HEK293 (cell line): ENCODE data around the gene ILKAP.

Experiments
- CTCF ChIA-PET: fragments of 350-600 bp; formaldehyde crosslinking; extraction: SDS; loops from one replicate; lab custom pipeline; 2021; ENCODE audit warnings: antibody characterized with exemption; lab: Yijun Ruan, JAX
- POLR2A ChIA-PET: fragments of 300-600 bp; formaldehyde crosslinking; extraction: SDS; loops from one replicate; lab custom pipeline; 2020; ENCODE audit warnings: antibody characterized with exemption, inconsistent platforms; lab: Yijun Ruan, JAX
- H3K27ac ChIP-seq: fragments of 200-500 bp; sonication (Bioruptor generic); 2 replicates; pipeline ENCODE4 v1.5.1; 2014; ENCODE audit warnings: low read depth, low read length, control low read depth, inconsistent platforms; ENCODE audit errors: extremely low read depth
- H3K36me3 ChIP-seq, 2 experiments: fragments of 200-500 bp in 1 of 2; sonication (Bioruptor generic) in 1 of 2; 1 replicate in 1 of 2; 2 replicates in 1 of 2; pipeline ENCODE4 v1.5.1; 2014 to 2017; ENCODE audit warnings: inconsistent platforms in 2 of 2, low read length in 2 of 2; ENCODE audit not compliant: control insufficient read depth in 2 of 2, insufficient read depth in 1 of 2
- H3K4me1 ChIP-seq: fragments of 200-500 bp; sonication (Bioruptor generic); 2 replicates; pipeline ENCODE4 v1.5.1; 2014; ENCODE audit warnings: mild to moderate bottlenecking, low read length, inconsistent platforms; ENCODE audit not compliant: control insufficient read depth, insufficient read depth
- H3K4me3 ChIP-seq: 2 replicates; pipeline ENCODE4 v1.5.1; 2011; ENCODE audit warnings: low read depth, mild to moderate bottlenecking, control low read depth, low read length, moderate library complexity
- H3K9me3 ChIP-seq: fragments of 200-500 bp; sonication (Bioruptor generic); 2 replicates; pipeline ENCODE4 v1.5.1; 2014; ENCODE audit warnings: low read depth, low read length, inconsistent platforms; ENCODE audit not compliant: control insufficient read depth, insufficient read depth
- KLF1 ChIP-seq: fragments of 450-650 bp; formaldehyde crosslinking; IDR thresholded peaks from 2 replicates; pipeline ENCODE4 v1.5.1; 2016; ENCODE audit warnings: missing biosample characterization, missing genetic modification characterization
- MZF1 ChIP-seq: fragments of 450-650 bp; formaldehyde crosslinking; IDR thresholded peaks from 2 replicates; pipeline ENCODE4 v1.5.1; 2017; ENCODE audit warnings: missing biosample characterization, missing genetic modification characterization, borderline replicate concordance
- OSR2 ChIP-seq: fragments of 450-650 bp; formaldehyde crosslinking; IDR thresholded peaks from 2 replicates; pipeline ENCODE4 v1.5.1; 2016; ENCODE audit warnings: missing biosample characterization, missing genetic modification characterization
- TSHZ1 ChIP-seq: fragments of 450-650 bp; formaldehyde crosslinking; IDR thresholded peaks from 2 replicates; pipeline ENCODE4 v1.5.1; 2016; ENCODE audit warnings: missing biosample characterization, missing genetic modification characterization, borderline replicate concordance
- ZBTB20 ChIP-seq: fragments of 450-650 bp; formaldehyde crosslinking; IDR thresholded peaks from 2 replicates; pipeline ENCODE4 v1.5.1; 2016; ENCODE audit warnings: missing biosample characterization, missing genetic modification characterization
- ZNF174 ChIP-seq: fragments of 450-650 bp; formaldehyde crosslinking; IDR thresholded peaks from 2 replicates; pipeline ENCODE4 v1.5.0; 2017; ENCODE audit warnings: missing biosample characterization, mild to moderate bottlenecking, missing genetic modification characterization
- ZNF18 ChIP-seq: fragments of 450-650 bp; formaldehyde crosslinking; IDR thresholded peaks from 2 replicates; pipeline ENCODE4 v1.5.1; 2016; ENCODE audit warnings: missing biosample characterization, missing genetic modification characterization
- ZNF24 ChIP-seq: fragments of 450-650 bp; formaldehyde crosslinking; IDR thresholded peaks from 2 replicates; pipeline ENCODE4 v1.5.1; 2016; ENCODE audit warnings: missing biosample characterization, missing genetic modification characterization
- ZNF341 ChIP-seq: fragments of 450-650 bp; formaldehyde crosslinking; IDR thresholded peaks from 2 replicates; pipeline ENCODE4; 2016; ENCODE audit warnings: low read depth, missing biosample characterization, missing genetic modification characterization
- ZNF391 ChIP-seq: fragments of 450-650 bp; formaldehyde crosslinking; IDR thresholded peaks from 2 replicates; pipeline ENCODE4 v1.5.1; 2016; ENCODE audit warnings: low read depth, missing biosample characterization, missing genetic modification characterization, borderline replicate concordance
- ZNF394 ChIP-seq: fragments of 450-650 bp; formaldehyde crosslinking; IDR thresholded peaks from 2 replicates; pipeline ENCODE4 v1.5.1; 2016; ENCODE audit warnings: missing biosample characterization, missing genetic modification characterization, mild to moderate bottlenecking, moderate library complexity, borderline replicate concordance
- ZNF449 ChIP-seq: fragments of 450-650 bp; formaldehyde crosslinking; IDR thresholded peaks from 2 replicates; pipeline ENCODE4 v1.5.1; 2017; ENCODE audit warnings: missing biosample characterization, mild to moderate bottlenecking, missing genetic modification characterization, moderate library complexity
- ZNF501 ChIP-seq: fragments of 450-650 bp; formaldehyde crosslinking; IDR thresholded peaks from 2 replicates; pipeline ENCODE4 v1.5.1; 2016; ENCODE audit warnings: missing biosample characterization, missing genetic modification characterization
- ZNF518A ChIP-seq: fragments of 450-650 bp; formaldehyde crosslinking; conservative IDR thresholded peaks from 2 replicates; pipeline ENCODE4 v1.5.1; 2016; ENCODE audit warnings: low read depth, missing biosample characterization, missing genetic modification characterization
- ZNF561 ChIP-seq: fragments of 450-650 bp; IDR thresholded peaks from 2 replicates; pipeline ENCODE4 v1.5.1; 2018; ENCODE audit warnings: missing biosample characterization, missing genetic modification characterization, borderline replicate concordance
- ZNF707 ChIP-seq: fragments of 450-650 bp; formaldehyde crosslinking; IDR thresholded peaks from 2 replicates; pipeline ENCODE4 v1.5.1; 2016; ENCODE audit warnings: missing biosample characterization, missing genetic modification characterization
- ZNF837 ChIP-seq: fragments of 450-650 bp; formaldehyde crosslinking; IDR thresholded peaks from 2 replicates; pipeline ENCODE4 v1.5.1; 2016; ENCODE audit warnings: missing biosample characterization, missing genetic modification characterization
- ZSCAN16 ChIP-seq: fragments of 450-650 bp; formaldehyde crosslinking; IDR thresholded peaks from 2 replicates; pipeline ENCODE4 v1.5.1; 2016; ENCODE audit warnings: missing biosample characterization, missing genetic modification characterization

Gene ILKAP

GRCh38 chr2:238244151-238244550, 40.7 kb upstream of the ILKAP start:
- Histone ChIP-seq H3K4me3 (no peak overlapping the region), H3K4me1 (peaks cover 4% of the 10 kb centered on the region)
- POLR2A ChIA-PET: no interaction called here
- CTCF ChIA-PET: interaction anchor here (0.9 to 3.0 kb wide), 3 partner anchors 9 to 19 kb away, joined by 3 to 17 read pairs (median 4); no protein-coding TSS in a partner anchor
- TF ChIP-seq ZNF501 (tag by site-specific recombination): no peak
- TF ChIP-seq ZNF341: no peak
- TF ChIP-seq ZNF837 (tag by site-specific recombination): no peak
- no peak for TF ChIP-seq ZNF561 (tag by site-specific recombination)
- no peak for TF ChIP-seq KLF1
- no peak for TF ChIP-seq ZNF174 (tag by site-specific recombination)
- no peak for TF ChIP-seq ZNF18 (tag by site-specific recombination)
- TF ChIP-seq ZNF449: no peak
- no peak for TF ChIP-seq ZNF394
- TF ChIP-seq MZF1 (tag by site-specific recombination): no peak
- TF ChIP-seq ZNF707 (tag by site-specific recombination): no peak
- TF ChIP-seq ZSCAN16 (tag by site-specific recombination): no peak
- TF ChIP-seq TSHZ1 (tag by site-specific recombination): no peak
- no peak for TF ChIP-seq ZNF24 (tag by site-specific recombination)
- TF ChIP-seq ZNF518A (tag by site-specific recombination): no peak
- no peak for TF ChIP-seq OSR2 (tag by site-specific recombination)
- no peak for TF ChIP-seq ZBTB20 (tag by site-specific recombination)
- no peak for TF ChIP-seq ZNF391 (tag by site-specific recombination)
- TF ChIP-seq, all 188 proteins: peak for 0
- Histone ChIP-seq H3K36me3 (peaks cover 0 to 3% of the 10 kb centered on the region in 2 experiments; a peak in 1 of 3 replicates), H3K27ac (no peak overlapping the region), H3K9me3 (no peaks in the 10 kb centered on the region)
